ENCODE measurements around the gene GPR137B. TPM values are rescaled to one million over a fixed set of nuclear protein-coding genes. Genes with fewer than 3 reads are reported as not detected.

GPR137B gene
- total RNA-seq, 1 donor from 2014 or later: 16.0 TPM

DNA sequence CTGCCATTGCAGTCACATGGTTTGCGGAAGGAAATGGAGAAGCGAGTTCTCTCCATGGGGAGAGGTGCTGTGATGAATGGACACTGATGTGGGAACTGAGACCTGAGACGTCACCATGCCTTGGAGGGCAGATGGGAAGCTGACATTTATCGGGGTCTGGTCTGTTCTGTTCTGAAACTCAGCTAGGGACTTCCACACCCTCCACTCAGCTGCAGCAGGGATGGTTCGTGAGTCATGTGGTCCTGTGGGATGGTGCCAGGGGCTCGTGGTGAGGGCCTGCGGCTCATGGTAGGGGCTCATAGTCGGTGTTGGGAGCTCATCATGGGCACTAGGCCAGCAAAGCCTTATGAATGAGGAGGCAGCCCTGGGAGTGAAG, 6.1 kb downstream of the GPR137B start:
- peaks cover 43% of the 10 kb centered on the region for H3K4me1 Mint-ChIP-seq (ENCODE audit: unreplicated experiment)
- no peak overlapping the region for H3K27ac Mint-ChIP-seq
- TF ChIP-seq, protein P1, sequence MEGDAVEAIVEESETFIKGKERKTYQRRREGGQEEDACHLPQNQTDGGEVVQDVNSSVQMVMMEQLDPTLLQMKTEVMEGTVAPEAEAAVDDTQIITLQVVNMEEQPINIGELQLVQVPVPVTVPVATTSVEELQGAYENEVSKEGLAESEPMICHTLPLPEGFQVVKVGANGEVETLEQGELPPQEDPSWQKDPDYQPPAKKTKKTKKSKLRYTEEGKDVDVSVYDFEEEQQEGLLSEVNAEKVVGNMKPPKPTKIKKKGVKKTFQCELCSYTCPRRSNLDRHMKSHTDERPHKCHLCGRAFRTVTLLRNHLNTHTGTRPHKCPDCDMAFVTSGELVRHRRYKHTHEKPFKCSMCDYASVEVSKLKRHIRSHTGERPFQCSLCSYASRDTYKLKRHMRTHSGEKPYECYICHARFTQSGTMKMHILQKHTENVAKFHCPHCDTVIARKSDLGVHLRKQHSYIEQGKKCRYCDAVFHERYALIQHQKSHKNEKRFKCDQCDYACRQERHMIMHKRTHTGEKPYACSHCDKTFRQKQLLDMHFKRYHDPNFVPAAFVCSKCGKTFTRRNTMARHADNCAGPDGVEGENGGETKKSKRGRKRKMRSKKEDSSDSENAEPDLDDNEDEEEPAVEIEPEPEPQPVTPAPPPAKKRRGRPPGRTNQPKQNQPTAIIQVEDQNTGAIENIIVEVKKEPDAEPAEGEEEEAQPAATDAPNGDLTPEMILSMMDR (conservative IDR thresholded peaks at IDR 0.05): no peak
- peaks cover 7% of the 10 kb centered on the region for H3K36me3 Mint-ChIP-seq
- DNase-seq (ENCODE audit: extremely low spot score, unreplicated experiment): no peak
- H3K9me3 Mint-ChIP-seq: no peaks in the 10 kb centered on the region
- H3K4me3 Mint-ChIP-seq: no peak overlapping the region
- H3K27me3 Mint-ChIP-seq: no peaks in the 10 kb centered on the region

- H3K4me3 Mint-ChIP-seq: peak overlapping the region; percentile 43
- no peaks in the 10 kb centered on the region for H3K27me3 Mint-ChIP-seq
- DNase-seq (ENCODE audit: extremely low spot score, unreplicated experiment): no peak
- peaks cover 37% of the 10 kb centered on the region for H3K4me1 Mint-ChIP-seq (ENCODE audit: unreplicated experiment)
- H3K9me3 Mint-ChIP-seq: no peaks in the 10 kb centered on the region
- H3K36me3 Mint-ChIP-seq: peaks cover 7% of the 10 kb centered on the region
- TF ChIP-seq, protein P1 (conservative IDR thresholded peaks at IDR 0.05): no peak
- no peak overlapping the region for H3K27ac Mint-ChIP-seq
Observed at GRCh38 chr1:236149003-236149595, 6.8 kb downstream of the GPR137B start.

GRCh38 chr1:236149696-236150228, 7.4 kb downstream of the GPR137B start:
- no peak for DNase-seq (ENCODE audit: extremely low spot score, unreplicated experiment)
- H3K27ac Mint-ChIP-seq: peak overlapping the region; percentile 72
- peaks cover 7% of the 10 kb centered on the region for H3K36me3 Mint-ChIP-seq
- no peaks in the 10 kb centered on the region for H3K27me3 Mint-ChIP-seq
- peaks cover 32% of the 10 kb centered on the region for H3K4me1 Mint-ChIP-seq (ENCODE audit: unreplicated experiment)
- no peak overlapping the region for H3K4me3 Mint-ChIP-seq
- TF ChIP-seq, protein P1 (conservative IDR thresholded peaks at IDR 0.05): no peak
- H3K9me3 Mint-ChIP-seq: no peaks in the 10 kb centered on the region

DNA sequence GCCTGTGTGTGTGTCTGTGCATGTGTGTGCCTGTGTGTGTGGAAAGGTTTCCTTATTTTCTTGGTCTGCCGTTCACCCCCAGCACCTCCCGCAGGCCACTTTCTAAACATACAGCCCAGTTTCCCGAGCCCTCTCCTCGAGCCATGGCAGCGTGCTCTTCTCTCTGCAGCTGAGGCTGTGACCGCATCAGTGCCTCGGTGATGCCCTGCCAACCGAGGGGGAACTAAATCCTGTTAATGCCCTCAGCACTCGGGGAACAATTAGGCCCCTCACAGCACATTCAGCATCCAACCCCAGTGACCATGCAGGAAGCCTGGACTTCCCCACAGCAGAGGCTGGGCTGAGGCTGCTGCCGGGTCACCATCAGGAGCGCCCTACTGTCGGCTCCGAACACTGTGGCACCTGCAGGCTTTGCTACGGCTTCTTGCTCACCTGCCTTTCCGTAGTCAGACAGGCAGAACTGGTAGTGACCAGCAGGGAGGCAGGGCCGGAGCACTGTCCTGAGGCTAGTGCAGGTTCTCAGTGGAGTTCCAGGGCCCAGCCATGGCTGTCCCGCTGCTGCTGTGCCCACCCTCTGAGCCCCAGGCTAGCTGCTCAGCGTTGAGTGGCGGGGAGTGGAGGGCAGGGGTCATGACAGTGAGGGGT, 8.1 kb downstream of the GPR137B start:
- no peak overlapping the region for H3K4me3 Mint-ChIP-seq
- no peaks in the 10 kb centered on the region for H3K27me3 Mint-ChIP-seq
- no peak for DNase-seq (ENCODE audit: extremely low spot score, unreplicated experiment)
- peak overlapping the region; percentile 72 for H3K27ac Mint-ChIP-seq
- TF ChIP-seq, protein P1 (conservative IDR thresholded peaks at IDR 0.05): no peak
- peaks cover 35% of the 10 kb centered on the region for H3K4me1 Mint-ChIP-seq (ENCODE audit: unreplicated experiment)
- no peaks in the 10 kb centered on the region for H3K9me3 Mint-ChIP-seq
- H3K36me3 Mint-ChIP-seq: peaks cover 11% of the 10 kb centered on the region

DNA sequence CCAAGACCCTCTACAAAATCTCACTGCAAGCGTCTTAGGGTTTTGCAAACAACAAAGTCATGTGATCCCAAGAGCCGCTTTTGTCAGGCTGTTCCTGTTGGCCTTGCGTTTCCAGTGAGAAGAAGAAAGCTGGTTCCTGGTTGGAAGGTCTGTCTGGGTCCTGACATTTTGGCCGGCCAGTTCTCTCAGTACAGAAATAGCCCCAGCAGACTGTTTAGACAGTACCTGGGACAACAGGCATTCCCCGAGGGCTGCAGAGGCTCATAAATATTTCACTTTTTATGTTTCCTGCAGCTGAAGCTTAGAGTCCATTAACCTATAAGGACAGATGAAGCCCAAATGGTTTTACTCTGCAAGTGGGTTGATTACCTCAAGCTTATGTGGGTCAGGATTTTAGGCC, 8.6 kb downstream of the GPR137B start:
- TF ChIP-seq, protein P1 (conservative IDR thresholded peaks at IDR 0.05): no peak
- Mint-ChIP-seq H3K36me3 (peaks cover 13% of the 10 kb centered on the region), H3K4me3 (no peak overlapping the region), H3K27ac (no peak overlapping the region), H3K9me3 (no peaks in the 10 kb centered on the region), H3K4me1 (ENCODE audit: unreplicated experiment) (peaks cover 38% of the 10 kb centered on the region), H3K27me3 (no peaks in the 10 kb centered on the region)
- DNase-seq (ENCODE audit: extremely low spot score, unreplicated experiment): no peak

All from type B pancreatic cell (in vitro differentiated cells).